ENCODE results near the gene RPUSD1.

RPUSD1 gene

GRCh38 chr16:739560-740458, 48.4 kb downstream of the RPUSD1 start:
- in situ Hi-C loops (cut with HindIII; ENCODE audit: low pct_unique_long_range_greater_than_20kb, low sequenced_read_pairs): no loop called here
- DNase-seq (ENCODE audit: low read depth in 1 of 2, low spot score in 1 of 2): no peak
- no peak for TF ChIP-seq JUND (IDR thresholded peaks at IDR 0.05; ENCODE audit: low read depth)

GRCh38 chr16:736936-737481, 51.2 kb downstream of the RPUSD1 start:
- no peak for DNase-seq (ENCODE audit: low read depth in 1 of 2, low spot score in 1 of 2)
- in situ Hi-C loops (cut with HindIII; ENCODE audit: low pct_unique_long_range_greater_than_20kb, low sequenced_read_pairs): no loop called here

GRCh38 chr16:735982-736453, 52.2 kb downstream of the RPUSD1 start:
- DNase-seq (ENCODE audit: low read depth in 1 of 2, low spot score in 1 of 2): no peak
- in situ Hi-C loops (cut with HindIII; ENCODE audit: low pct_unique_long_range_greater_than_20kb, low sequenced_read_pairs): no loop called here

More at GRCh38 chr16:736936-737481, 51.2 kb downstream of the RPUSD1 start:
- no peak for TF ChIP-seq JUND (IDR thresholded peaks at IDR 0.05; ENCODE audit: low read depth)

GRCh38 chr16:734981-735881, 53.0 kb downstream of the RPUSD1 start:
- in situ Hi-C loops (cut with HindIII; ENCODE audit: low pct_unique_long_range_greater_than_20kb, low sequenced_read_pairs): no loop called here
- no peak for TF ChIP-seq JUND (IDR thresholded peaks at IDR 0.05; ENCODE audit: low read depth)
- DNase-seq (ENCODE audit: low read depth in 1 of 2, low spot score in 1 of 2): no peak

More at GRCh38 chr16:735982-736453, 52.2 kb downstream of the RPUSD1 start:
- no peak for TF ChIP-seq JUND (IDR thresholded peaks at IDR 0.05; ENCODE audit: low read depth)

Measured in T47D (cell line).